Measurements from ENCODE around the gene COL20A1. TPM values are rescaled to one million over a fixed set of nuclear protein-coding genes. Genes with fewer than 3 reads are reported as not detected.
"Not testable (repeated sequence)": the region's sequence is repeated elsewhere in the genome, so short reads cannot be mapped to it uniquely, and the experiment has no call there.

COL20A1 gene
- polyA plus RNA-seq, 1 donor, result 4.0 TPM

- no peak for DNase-seq (ENCODE audit: low read depth)
Observed at GRCh38 chr20:63376283-63377250, 83.6 kb downstream of the COL20A1 start.

GRCh38 chr20:63377256-63377941 is 84.4 kb downstream of the COL20A1 start:
- DNase-seq (ENCODE audit: low read depth), result no peak

- DNase-seq (ENCODE audit: low read depth), result no peak
Observed at GRCh38 chr20:63377951-63378381, 85.0 kb downstream of the COL20A1 start.

GRCh38 chr20:63378626-63379025 is 85.6 kb downstream of the COL20A1 start:
- DNase-seq (ENCODE audit: low read depth), result no peak

- no peak for DNase-seq (ENCODE audit: low read depth)
Observed at GRCh38 chr20:63379296-63379695, 86.3 kb downstream of the COL20A1 start.

- not testable (repeated sequence) for DNase-seq (ENCODE audit: low read depth)
Observed at GRCh38 chr20:63379872-63380271, 86.9 kb downstream of the COL20A1 start.

GRCh38 chr20:63380346-63380870 is 87.4 kb downstream of the COL20A1 start:
- no peak for DNase-seq (ENCODE audit: low read depth)

- DNase-seq (ENCODE audit: low read depth), result no peak
Observed at GRCh38 chr20:63381781-63382431, 88.9 kb downstream of the COL20A1 start.

GRCh38 chr20:63382551-63383300 is 89.7 kb downstream of the COL20A1 start:
- DNase-seq (ENCODE audit: low read depth), result no peak

- DNase-seq (ENCODE audit: low read depth), result no peak
Observed at GRCh38 chr20:63383556-63383955, 90.6 kb downstream of the COL20A1 start.

- DNase-seq (ENCODE audit: low read depth), result no peak
Observed at GRCh38 chr20:63384336-63384735, 91.3 kb downstream of the COL20A1 start.

Other genes starting within 250 kb of the COL20A1 start
- 25.2 TPM for gene YTHDF1, start 77.1 kb upstream of the COL20A1 start, polyA plus RNA-seq (ENCODE audit: insufficient read length)
- 0.27 TPM for gene BIRC7, start 57.3 kb upstream of the COL20A1 start, polyA plus RNA-seq (ENCODE audit: insufficient read length)
- gene NKAIN4, start 38.7 kb upstream of the COL20A1 start, polyA plus RNA-seq (ENCODE audit: insufficient read length), result 29.5 TPM
- gene ARFGAP1, start 20.4 kb upstream of the COL20A1 start, polyA plus RNA-seq (ENCODE audit: insufficient read length), result 76.0 TPM
- 0.46 TPM for gene CHRNA4, start 68.2 kb downstream of the COL20A1 start, polyA plus RNA-seq (ENCODE audit: insufficient read length)
- gene KCNQ2, start 179.5 kb downstream of the COL20A1 start, polyA plus RNA-seq (ENCODE audit: insufficient read length), result 3.5 TPM
- gene EEF1A2, start 205.9 kb downstream of the COL20A1 start, polyA plus RNA-seq (ENCODE audit: insufficient read length), result 1,049 TPM
- gene PPDPF, start 227.6 kb downstream of the COL20A1 start, polyA plus RNA-seq (ENCODE audit: insufficient read length), result 254 TPM
- 0.34 TPM for gene PTK6, start 244.2 kb downstream of the COL20A1 start, polyA plus RNA-seq (ENCODE audit: insufficient read length)